Measurements from ENCODE around the gene HS6ST3. TPM values are rescaled to one million over a fixed set of nuclear protein-coding genes. Genes with fewer than 3 reads are reported as not detected.
A peak's percentile ranks its signal among the peaks of the same experiment; 100 is the strongest.

The HS6ST3 gene
- total RNA-seq, 1 donor, result 0.36 TPM

DNA sequence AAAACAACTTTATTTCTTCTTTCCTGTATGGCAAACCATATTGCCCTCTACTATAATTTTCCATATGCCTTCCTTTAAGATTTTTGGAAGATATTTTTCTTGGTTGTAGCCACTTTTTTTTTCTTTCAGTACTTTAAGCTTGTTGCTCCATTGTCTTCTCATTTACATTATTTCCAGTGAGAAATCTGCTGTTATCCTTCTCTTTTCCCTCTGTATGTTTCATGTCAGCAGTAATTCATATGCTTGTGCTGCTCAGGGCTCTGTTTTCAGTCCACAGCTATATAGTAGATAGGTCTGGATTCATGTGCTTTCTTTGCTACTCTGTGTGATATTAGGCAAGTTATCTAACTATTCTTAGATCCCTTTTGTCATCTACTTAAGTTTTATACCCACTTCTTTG, 636.7 kb downstream of the HS6ST3 start:
- no peak for DNase-seq (ENCODE audit: low read depth)
- TF ChIP-seq, protein P1, sequence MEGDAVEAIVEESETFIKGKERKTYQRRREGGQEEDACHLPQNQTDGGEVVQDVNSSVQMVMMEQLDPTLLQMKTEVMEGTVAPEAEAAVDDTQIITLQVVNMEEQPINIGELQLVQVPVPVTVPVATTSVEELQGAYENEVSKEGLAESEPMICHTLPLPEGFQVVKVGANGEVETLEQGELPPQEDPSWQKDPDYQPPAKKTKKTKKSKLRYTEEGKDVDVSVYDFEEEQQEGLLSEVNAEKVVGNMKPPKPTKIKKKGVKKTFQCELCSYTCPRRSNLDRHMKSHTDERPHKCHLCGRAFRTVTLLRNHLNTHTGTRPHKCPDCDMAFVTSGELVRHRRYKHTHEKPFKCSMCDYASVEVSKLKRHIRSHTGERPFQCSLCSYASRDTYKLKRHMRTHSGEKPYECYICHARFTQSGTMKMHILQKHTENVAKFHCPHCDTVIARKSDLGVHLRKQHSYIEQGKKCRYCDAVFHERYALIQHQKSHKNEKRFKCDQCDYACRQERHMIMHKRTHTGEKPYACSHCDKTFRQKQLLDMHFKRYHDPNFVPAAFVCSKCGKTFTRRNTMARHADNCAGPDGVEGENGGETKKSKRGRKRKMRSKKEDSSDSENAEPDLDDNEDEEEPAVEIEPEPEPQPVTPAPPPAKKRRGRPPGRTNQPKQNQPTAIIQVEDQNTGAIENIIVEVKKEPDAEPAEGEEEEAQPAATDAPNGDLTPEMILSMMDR (IDR thresholded peaks at IDR 0.05; ENCODE audit: insufficient read depth, low read length), result no peak
- no peak overlapping the region for H3K4me3 ChIP-seq (ENCODE audit: low read depth, low read length)

DNA sequence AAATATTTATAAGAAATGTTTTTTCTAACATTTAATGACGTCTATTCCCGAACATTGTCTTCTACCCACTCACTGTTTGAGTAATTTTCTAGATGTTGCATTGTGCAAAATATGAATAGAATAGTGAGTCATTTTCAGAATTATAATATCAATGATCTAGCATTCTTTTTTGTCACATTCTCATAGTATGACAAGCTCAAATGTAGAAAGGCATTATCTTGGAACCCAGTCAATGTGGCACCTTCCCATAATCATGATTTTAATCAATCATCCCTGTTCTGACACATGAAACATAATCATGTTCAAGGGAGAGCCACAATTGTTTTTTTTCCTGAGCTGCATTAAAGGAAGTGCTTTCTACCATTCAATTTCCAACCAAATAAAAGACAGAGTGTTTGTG, 638.6 kb downstream of the HS6ST3 start:
- DNase-seq (ENCODE audit: low read depth), result peak; percentile 12
- no peak overlapping the region for H3K4me3 ChIP-seq (ENCODE audit: low read depth, low read length)
- TF ChIP-seq, protein P1 (IDR thresholded peaks at IDR 0.05; ENCODE audit: insufficient read depth, low read length), result no peak

GRCh38 chr13:96730676-96731075, 640.8 kb downstream of the HS6ST3 start:
- DNase-seq (ENCODE audit: low read depth), result no peak
- H3K4me3 ChIP-seq (ENCODE audit: low read depth, low read length), result no peak overlapping the region
- TF ChIP-seq, protein P1 (IDR thresholded peaks at IDR 0.05; ENCODE audit: insufficient read depth, low read length), result no peak

DNA sequence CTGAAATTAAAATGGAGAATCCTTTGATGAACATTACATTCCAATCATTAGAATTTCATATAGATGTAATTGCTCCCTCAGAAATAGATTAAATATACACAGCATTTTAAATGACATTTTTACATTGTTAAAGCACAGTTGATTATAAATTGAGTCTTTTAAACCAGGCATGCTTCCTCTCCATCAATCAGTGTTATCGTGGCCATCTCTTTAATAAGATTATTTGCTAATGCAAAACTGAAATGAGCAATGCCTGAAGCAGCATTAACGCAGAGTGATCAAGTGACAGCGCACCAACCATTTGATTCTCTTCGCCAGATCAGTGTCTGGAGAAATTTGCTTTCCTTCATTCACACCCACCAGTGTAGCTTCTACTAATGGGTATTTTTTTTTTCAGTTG, 644.6 kb downstream of the HS6ST3 start:
- DNase-seq (ENCODE audit: low read depth), result no peak
- TF ChIP-seq, protein P1 (IDR thresholded peaks at IDR 0.05; ENCODE audit: insufficient read depth, low read length), result no peak
- no peak overlapping the region for H3K4me3 ChIP-seq (ENCODE audit: low read depth, low read length)

- TF ChIP-seq, protein P1 (IDR thresholded peaks at IDR 0.05; ENCODE audit: insufficient read depth, low read length), result no peak
- H3K4me3 ChIP-seq (ENCODE audit: low read depth, low read length), result no peak overlapping the region
Observed at GRCh38 chr13:96741779-96742178, 651.9 kb downstream of the HS6ST3 start.

GRCh38 chr13:96743296-96744089, 653.6 kb downstream of the HS6ST3 start:
- no peak for DNase-seq (ENCODE audit: low read depth)
- H3K4me3 ChIP-seq (ENCODE audit: low read depth, low read length), result no peak overlapping the region
- TF ChIP-seq, protein P1 (IDR thresholded peaks at IDR 0.05; ENCODE audit: insufficient read depth, low read length), result no peak

More at GRCh38 chr13:96741779-96742178, 651.9 kb downstream of the HS6ST3 start:
- no peak for DNase-seq (ENCODE audit: low read depth)
